H1 (cell line): ENCODE measurements around the gene TCF25. TPM values are rescaled to one million over a fixed set of nuclear protein-coding genes. Genes with fewer than 3 reads are reported as not detected.
A peak's percentile ranks its signal among the peaks of the same experiment; 100 is the strongest.

Experiments
- CTCF ChIA-PET: fragments of 300-600 bp; sonication (Branson Sonifier 250); formaldehyde crosslinking; loops from one replicate; lab custom pipeline; 2021; ENCODE audit not compliant: partially characterized antibody; lab: Charles Lee
- POLR2A ChIA-PET: fragments of 300-600 bp; sonication (Branson Sonifier 250); formaldehyde crosslinking; loops from one replicate; lab custom pipeline; 2021; ENCODE audit warnings: inconsistent platforms; ENCODE audit not compliant: partially characterized antibody; lab: Charles Lee
- DNase-seq, 2 experiments: peaks; one replicate each; pipeline versions ENCODE4 v3.0.0 to v3.0.0-alpha.2; 2010 to 2022; ENCODE audit warnings: low spot score in 2 of 2, low read depth in 1 of 2, mixed read lengths in 1 of 2
- FAIRE-seq: peaks from 2 replicates; lab custom pipeline; 2011; peaks lifted over from hg19 to GRCh38; lab: Jason Lieb, UNC
- H2AFZ ChIP-seq: 2 replicates; pipeline ENCODE4 v1.8.1; 2012; ENCODE audit warnings: low read length, inconsistent platforms
- H2AK5ac ChIP-seq: 2 replicates; pipeline ENCODE4 v1.6.1; 2013; ENCODE audit warnings: low read depth, low read length
- H2BK120ac ChIP-seq: replicated peaks from 2 replicates; pipeline ENCODE3; 2013; ENCODE audit warnings: low read depth, low read length, inconsistent platforms
- H2BK12ac ChIP-seq: 2 replicates; pipeline ENCODE4 v1.6.1; 2013; ENCODE audit warnings: low read depth, low read length
- H2BK15ac ChIP-seq: 2 replicates; pipeline ENCODE4 v1.6.1; 2013; ENCODE audit warnings: low read length
- H2BK20ac ChIP-seq: 2 replicates; pipeline ENCODE4 v1.6.1; 2013; ENCODE audit warnings: low read length
- H2BK5ac ChIP-seq: 2 replicates; pipeline ENCODE4 v1.6.1; 2013; ENCODE audit warnings: low read depth, low read length
- H3K14ac ChIP-seq: 2 replicates; pipeline ENCODE4 v1.6.1; 2013; ENCODE audit warnings: inconsistent platforms; ENCODE audit not compliant: insufficient read length
- H3K18ac ChIP-seq: 2 replicates; pipeline ENCODE4 v1.6.1; 2013; ENCODE audit warnings: low read length; ENCODE audit errors: extremely low read depth
- H3K23ac ChIP-seq: 2 replicates; pipeline ENCODE4 v1.6.1; 2013; ENCODE audit warnings: inconsistent platforms; ENCODE audit not compliant: insufficient read length
- H3K23me2 ChIP-seq: 2 replicates; pipeline ENCODE4 v1.6.1; 2013; ENCODE audit warnings: low read depth, low read length
- H3K27ac ChIP-seq: 2 replicates; pipeline ENCODE4 v1.6.1; 2011; ENCODE audit warnings: low read depth, low read length, inconsistent platforms
- H3K27me3 ChIP-seq, 4 experiments: replicated peaks in 1 of 4; 1 replicate in 1 of 4; 2 replicates in 3 of 4; pipeline versions ENCODE4 v1.6.1 to v1.8.1; 2011 to 2013; ENCODE audit warnings: low read length in 3 of 4, mild to moderate bottlenecking in 3 of 4, inconsistent platforms in 2 of 4, mixed read lengths in 2 of 4, moderate library complexity in 1 of 4; ENCODE audit not compliant: control insufficient read depth in 3 of 4, insufficient read depth in 3 of 4; ENCODE audit errors: extremely low read depth in 1 of 4
- H3K36me3 ChIP-seq, 4 experiments: 2 replicates each; pipeline versions ENCODE4 v1.6.1 to v1.8.1; 2011 to 2013; ENCODE audit warnings: mild to moderate bottlenecking in 4 of 4, low read length in 3 of 4, moderate library complexity in 2 of 4, control low read depth in 1 of 4, inconsistent platforms in 1 of 4; ENCODE audit not compliant: insufficient read depth in 4 of 4, control insufficient read depth in 2 of 4
- H3K4ac ChIP-seq: replicated peaks from 2 replicates; pipeline ENCODE3; 2013; ENCODE audit warnings: low read length, low read depth, mixed read lengths, inconsistent platforms; ENCODE audit not compliant: insufficient read length
- H3K4me1 ChIP-seq, 4 experiments: replicated peaks in 1 of 4; 1 replicate in 1 of 4; 2 replicates in 3 of 4; pipeline versions ENCODE4 v1.6.1 to v1.8.1; 2011 to 2013; ENCODE audit warnings: low read length in 3 of 4, inconsistent platforms in 2 of 4, mixed read lengths in 1 of 4; ENCODE audit not compliant: insufficient read depth in 4 of 4, control insufficient read depth in 3 of 4
- H3K4me2 ChIP-seq, 2 experiments: 2 replicates each; pipeline versions ENCODE4 v1.6.1 to v1.8.1; 2011 to 2013; ENCODE audit warnings: low read depth in 2 of 2, low read length in 2 of 2, control low read depth in 1 of 2, inconsistent platforms in 1 of 2, mild to moderate bottlenecking in 1 of 2; ENCODE audit not compliant: insufficient read depth in 1 of 2
- H3K4me3 ChIP-seq, 4 experiments: fragments of 200-600, 300-600 bp in 1 of 4; sonication (generic), shearing (Covaris generic), sonication (Bioruptor Twin) in 1 of 4; 2 replicates each; pipeline versions ENCODE4 v1.5.1 to v1.8.1; 2011 to 2016; ENCODE audit warnings: low read length in 4 of 4, low read depth in 3 of 4, control low read depth in 2 of 4, inconsistent platforms in 2 of 4, mild to moderate bottlenecking in 2 of 4, mixed read lengths in 1 of 4, moderate library complexity in 1 of 4; ENCODE audit not compliant: insufficient read depth in 2 of 4; ENCODE audit errors: extremely low read depth in 1 of 4
- H3K56ac ChIP-seq: replicated peaks from 2 replicates; pipeline ENCODE3; 2013; ENCODE audit warnings: low read depth, mild to moderate bottlenecking, mixed read lengths, low read length, inconsistent platforms; ENCODE audit not compliant: insufficient read length
- H3K79me1 ChIP-seq: 2 replicates; pipeline ENCODE4 v1.6.1; 2013; ENCODE audit warnings: low read depth, low read length, control low read depth
- H3K79me2 ChIP-seq, 2 experiments: 2 replicates each; pipeline versions ENCODE4 v1.6.1 to v1.8.1; 2012 to 2013; ENCODE audit warnings: low read length in 2 of 2, mild to moderate bottlenecking in 2 of 2, inconsistent platforms in 1 of 2; ENCODE audit not compliant: insufficient read depth in 2 of 2, control insufficient read depth in 1 of 2
- H3K9ac ChIP-seq, 4 experiments: replicated peaks in 1 of 4; 1 replicate in 1 of 4; 2 replicates in 3 of 4; pipeline versions ENCODE4 v1.6.1 to v1.8.1; 2011 to 2013; ENCODE audit warnings: low read depth in 3 of 4, low read length in 3 of 4, control low read depth in 2 of 4, mild to moderate bottlenecking in 2 of 4, moderate library complexity in 2 of 4, inconsistent platforms in 1 of 4; ENCODE audit errors: extremely low read depth in 1 of 4
- H3K9me3 ChIP-seq, 2 experiments: 2 replicates each; pipeline versions ENCODE4 v1.6.1 to v1.8.1; 2012 to 2013; ENCODE audit warnings: mild to moderate bottlenecking in 2 of 2, moderate library complexity in 2 of 2, control low read depth in 1 of 2, inconsistent platforms in 1 of 2, low read depth in 1 of 2, low read length in 1 of 2, mixed read lengths in 1 of 2; ENCODE audit not compliant: insufficient read depth in 2 of 2
- H4K20me1 ChIP-seq, 2 experiments: replicated peaks in 1 of 2; 2 replicates each; pipeline versions ENCODE3 to v1.8.1; 2011 to 2013; ENCODE audit warnings: inconsistent platforms in 2 of 2, low read length in 2 of 2, mild to moderate bottlenecking in 1 of 2; ENCODE audit not compliant: insufficient read depth in 2 of 2, control insufficient read depth in 1 of 2
- H4K5ac ChIP-seq: 2 replicates; pipeline ENCODE4 v1.6.1; 2013; ENCODE audit warnings: low read length, low read depth, mixed read lengths, inconsistent platforms; ENCODE audit not compliant: insufficient read length
- H4K8ac ChIP-seq: 2 replicates; pipeline ENCODE4 v1.8.0; 2013; ENCODE audit warnings: mild to moderate bottlenecking, moderate library complexity, low read length, inconsistent platforms; ENCODE audit not compliant: insufficient read depth; ENCODE audit errors: extremely low read depth
- H4K91ac ChIP-seq: replicated peaks from 2 replicates; pipeline ENCODE3; 2013; ENCODE audit warnings: low read length, mixed read lengths, inconsistent platforms; ENCODE audit not compliant: insufficient read length
- CBX5 ChIP-seq: fragments of 300-800, 300-1000 bp; sonication (generic); IDR thresholded peaks from 2 replicates; pipeline ENCODE4 v1.7.1; 2016; ENCODE audit warnings: antibody characterized with exemption, low read length, low read depth
- EZH2 ChIP-seq: fragments of 200-600 bp; sonication (generic); IDR thresholded peaks from 2 replicates; pipeline ENCODE4 v1.7.1; 2012; ENCODE audit warnings: low read depth, mild to moderate bottlenecking, moderate library complexity, low read length, inconsistent platforms; ENCODE audit not compliant: severe bottlenecking
- HDAC2 ChIP-seq, 2 experiments: fragments of 300-600 bp in 1 of 2; sonication (generic) in 1 of 2; IDR thresholded peaks; 2 replicates each; pipeline ENCODE4 v1.6.1; 2011 to 2012; ENCODE audit warnings: low read depth in 2 of 2, low read length in 2 of 2, mild to moderate bottlenecking in 2 of 2, moderate library complexity in 2 of 2, borderline replicate concordance in 1 of 2, inconsistent platforms in 1 of 2
- KDM4A ChIP-seq: IDR thresholded peaks from one replicate; pipeline ENCODE4 v1.7.1; 2012; ENCODE audit warnings: low read depth, mild to moderate bottlenecking, moderate library complexity, low read length, inconsistent platforms; ENCODE audit not compliant: severe bottlenecking
- MAFK ChIP-seq: IDR thresholded peaks from 2 replicates; pipeline ENCODE4 v1.6.1; 2012; ENCODE audit warnings: low read depth, mild to moderate bottlenecking, improper control_type of control experiment, low read length
- SP2 ChIP-seq: IDR thresholded peaks from 2 replicates; pipeline ENCODE4 v1.6.1; 2012; ENCODE audit warnings: mild to moderate bottlenecking, low read length, inconsistent platforms
- WGBS, 2 experiments: shearing (Covaris generic) in 1 of 2; methylation state at CpG; one replicate each; pipeline versions ENCODE4 v1.1.6 to v1.1.7; 2013 to 2015; ENCODE audit warnings: low lambda C conversion rate in 2 of 2, mixed read lengths in 2 of 2, inconsistent platforms in 1 of 2, low coverage in 1 of 2, missing lambda C conversion rate in 1 of 2; ENCODE audit not compliant: insufficient replicate concordance in 2 of 2, insufficient coverage in 1 of 2, insufficient read length in 1 of 2; ENCODE audit errors: extremely low coverage in 1 of 2, missing lambda C conversion rate in 1 of 2; 5-methylcytosine and 5-hydroxymethylcytosine counted together
- polyA plus RNA-seq, 7 experiments: library from polyadenylated mRNA; depleted of rRNA in 3 of 7; stranded (reverse) in 5 of 7; unstranded in 2 of 7; fragments of >200 nt in 5 of 7; fragments of 200-250 nt in 2 of 7; gene quantifications; 1 replicate in 5 of 7; 2 replicates in 1 of 7; 4 replicates in 1 of 7; pipeline versions ENCODE4 v1.2.1 to v1.2.3, GENCODE V29; 2011 to 2013; ENCODE audit warnings: missing spikeins in 2 of 7, mixed read lengths in 2 of 7
- total RNA-seq: library from RNA; stranded (reverse); fragmentation: NEBNext Ultra II Directional; extraction: Animal tissue kit (Norgen Biotek cat#: 25700); gene quantifications from 2 replicates; pipeline ENCODE4 v1.2.1, GENCODE V29; 2021
- TF ChIP-seq, protein P1 (sequence below), 3 experiments: IDR thresholded peaks; 1 replicate in 2 of 3; 2 replicates in 1 of 3; pipeline versions ENCODE4 v1.5.1 to v1.6.1; 2011; ENCODE audit warnings: low read length in 3 of 3, mild to moderate bottlenecking in 3 of 3, inconsistent platforms in 2 of 3, low read depth in 1 of 3, moderate library complexity in 1 of 3; ENCODE audit not compliant: insufficient read depth in 1 of 3; ENCODE audit errors: control extremely low read depth in 1 of 3

Gene TCF25
- total and polyA plus RNA-seq, 2 of the 8 experiments (the other 6 are each of a cell fraction or from before 2014, with no cell fraction given) = 78.1 to 102 TPM

DNA sequence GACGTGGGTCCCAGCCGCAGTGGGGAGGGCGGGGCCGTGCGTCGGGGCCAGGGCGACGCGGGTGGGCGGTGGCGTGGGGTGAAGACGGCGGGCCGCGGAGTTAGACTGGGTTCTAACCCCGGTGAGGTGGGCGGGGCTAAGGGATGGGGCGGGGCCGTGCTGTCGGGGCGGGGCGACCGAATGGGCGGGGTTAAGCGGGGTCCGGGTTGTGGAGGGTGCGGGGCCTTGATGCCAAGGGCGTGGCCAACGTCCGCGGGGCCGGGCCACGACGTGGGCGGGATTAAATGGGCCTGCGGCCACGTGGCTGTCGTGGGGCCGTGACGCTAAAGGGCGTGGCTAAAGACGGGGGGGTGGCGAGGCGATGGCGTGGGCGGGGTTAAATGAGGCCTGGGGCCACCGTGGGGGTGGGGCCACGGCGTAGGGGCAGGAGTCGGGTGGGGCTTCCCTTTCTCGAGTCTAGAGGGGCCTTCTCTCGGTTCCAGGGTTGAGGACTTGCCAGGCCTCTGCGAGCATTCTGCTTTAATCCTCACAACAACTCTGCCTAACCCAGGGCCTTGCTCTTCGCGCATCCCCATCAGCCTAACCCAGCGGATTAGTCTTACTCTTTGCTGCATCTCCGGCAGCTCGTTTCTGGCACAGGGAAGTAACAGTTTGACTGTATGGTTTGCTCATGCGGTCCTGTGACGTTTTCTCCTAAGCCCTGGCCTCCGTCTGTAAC lies 739 bp downstream of the TCF25 start:
- Histone ChIP-seq H3K4me3 (peak overlapping the region; percentile 84 to 97 (median 90)), H3K79me2 (peaks cover 0 to 37% of the 10 kb centered on the region in 2 experiments; a peak in 3 of 4 replicates)
- WGBS, 2 experiments = 27% methylated on average over 23 of the region's 61 CpGs; no CpG with 5 or more reads in 1 of the 2 experiments
- TF ChIP-seq HDAC2 (IDR thresholded peaks at IDR 0.05; ENCODE audit: borderline replicate concordance in 1 of 2, low read depth in 2 of 2, low read length in 2 of 2) (no peak), EZH2 (no peak), SP2 (no peak), MAFK (no peak), CBX5 (no peak), KDM4A (no peak)
- TF ChIP-seq, protein P1, sequence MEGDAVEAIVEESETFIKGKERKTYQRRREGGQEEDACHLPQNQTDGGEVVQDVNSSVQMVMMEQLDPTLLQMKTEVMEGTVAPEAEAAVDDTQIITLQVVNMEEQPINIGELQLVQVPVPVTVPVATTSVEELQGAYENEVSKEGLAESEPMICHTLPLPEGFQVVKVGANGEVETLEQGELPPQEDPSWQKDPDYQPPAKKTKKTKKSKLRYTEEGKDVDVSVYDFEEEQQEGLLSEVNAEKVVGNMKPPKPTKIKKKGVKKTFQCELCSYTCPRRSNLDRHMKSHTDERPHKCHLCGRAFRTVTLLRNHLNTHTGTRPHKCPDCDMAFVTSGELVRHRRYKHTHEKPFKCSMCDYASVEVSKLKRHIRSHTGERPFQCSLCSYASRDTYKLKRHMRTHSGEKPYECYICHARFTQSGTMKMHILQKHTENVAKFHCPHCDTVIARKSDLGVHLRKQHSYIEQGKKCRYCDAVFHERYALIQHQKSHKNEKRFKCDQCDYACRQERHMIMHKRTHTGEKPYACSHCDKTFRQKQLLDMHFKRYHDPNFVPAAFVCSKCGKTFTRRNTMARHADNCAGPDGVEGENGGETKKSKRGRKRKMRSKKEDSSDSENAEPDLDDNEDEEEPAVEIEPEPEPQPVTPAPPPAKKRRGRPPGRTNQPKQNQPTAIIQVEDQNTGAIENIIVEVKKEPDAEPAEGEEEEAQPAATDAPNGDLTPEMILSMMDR (IDR thresholded peaks at IDR 0.05; ENCODE audit: control extremely low read depth in 1 of 3, insufficient read depth in 1 of 3, low read depth in 1 of 3, low read length in 3 of 3) = no peak

More for the DNA sequence above, 739 bp downstream of the TCF25 start:
- Histone ChIP-seq H3K18ac (peak overlapping the region; percentile 83; the same call in 1 of the 2 replicates), H3K23ac (no peak overlapping the region), H3K4me2 (peak overlapping the region; percentile 85 to 86), H2BK15ac (no peak overlapping the region), H2AK5ac (no peak overlapping the region), H4K5ac (no peak overlapping the region), H3K4ac (no peak overlapping the region), H4K20me1 (peaks cover 0 to 1% of the 10 kb centered on the region in 2 experiments), H3K27ac (peak overlapping the region; percentile 40; the same call in 1 of the 2 replicates), H3K14ac (no peak overlapping the region), H2BK12ac (0 out of 2 replicates have a peak overlapping the region, but pooled peaks have one; percentile 39), H3K56ac (no peak overlapping the region), H3K27me3 (no peaks in the 10 kb centered on the region), H4K91ac (no peak overlapping the region), H2AFZ (no peak overlapping the region), H2BK120ac (no peak overlapping the region), H3K9ac (peak overlapping the region in 3 of 4 experiments; percentile 80 to 93 (median 91); a peak in 6 of 7 replicates), H2BK20ac (no peak overlapping the region), H3K4me1 (peaks cover 0 to 9% (median 2%) of the 10 kb centered on the region in 4 experiments; a peak in 4 of 7 replicates), H3K36me3 (peaks cover 3 to 23% (median 5%) of the 10 kb centered on the region in 4 experiments; a peak in 6 of 8 replicates), H3K79me1 (peaks cover 10% of the 10 kb centered on the region), H2BK5ac (peak overlapping the region; percentile 87; the same call in 1 of the 2 replicates), H4K8ac (peak overlapping the region; percentile 4; the same call in 1 of the 2 replicates), H3K9me3 (peaks cover 2 to 3% of the 10 kb centered on the region in 2 experiments; a peak in 2 of 4 replicates), H3K23me2 (peaks cover 9% of the 10 kb centered on the region)
- no peak for FAIRE-seq
- POLR2A ChIA-PET = interaction anchor here (1.0 to 3.4 kb wide), 15 partner anchors 11 to 188 kb away, joined by 3 to 15 read pairs (median 6); partner anchors contain the start of genes CDK10, FANCA, MC1R and SPIRE2
- peak; percentile 92 to 98 for DNase-seq
- CTCF ChIA-PET = interaction anchor here (0.7 to 1.4 kb wide), 6 partner anchors 10 to 1174 kb away, joined by 3 to 5 read pairs (median 3); no protein-coding TSS in a partner anchor
